HEK293 (cell line): ENCODE measurements around the gene KRTAP9-7.
"Not testable (repeated sequence)": the region's sequence is repeated elsewhere in the genome, so short reads cannot be mapped to it uniquely, and the experiment has no call there.

ENCODE experiments used
- CTCF ChIA-PET: fragments of 350-600 bp; formaldehyde crosslinking; extraction: SDS; loops from one replicate; lab custom pipeline; 2021; ENCODE audit warnings: antibody characterized with exemption; lab: Yijun Ruan, JAX
- POLR2A ChIA-PET: fragments of 300-600 bp; formaldehyde crosslinking; extraction: SDS; loops from one replicate; lab custom pipeline; 2020; ENCODE audit warnings: antibody characterized with exemption, inconsistent platforms; lab: Yijun Ruan, JAX
- H3K27ac ChIP-seq: fragments of 200-500 bp; sonication (Bioruptor generic); 2 replicates; pipeline ENCODE4 v1.5.1; 2014; ENCODE audit warnings: low read depth, low read length, control low read depth, inconsistent platforms; ENCODE audit errors: extremely low read depth
- H3K36me3 ChIP-seq, 2 experiments: fragments of 200-500 bp in 1 of 2; sonication (Bioruptor generic) in 1 of 2; 1 replicate in 1 of 2; 2 replicates in 1 of 2; pipeline ENCODE4 v1.5.1; 2014 to 2017; ENCODE audit warnings: inconsistent platforms in 2 of 2, low read length in 2 of 2; ENCODE audit not compliant: control insufficient read depth in 2 of 2, insufficient read depth in 1 of 2
- H3K4me1 ChIP-seq: fragments of 200-500 bp; sonication (Bioruptor generic); 2 replicates; pipeline ENCODE4 v1.5.1; 2014; ENCODE audit warnings: mild to moderate bottlenecking, low read length, inconsistent platforms; ENCODE audit not compliant: control insufficient read depth, insufficient read depth
- H3K4me3 ChIP-seq: 2 replicates; pipeline ENCODE4 v1.5.1; 2011; ENCODE audit warnings: low read depth, mild to moderate bottlenecking, control low read depth, low read length, moderate library complexity
- H3K9me3 ChIP-seq: fragments of 200-500 bp; sonication (Bioruptor generic); 2 replicates; pipeline ENCODE4 v1.5.1; 2014; ENCODE audit warnings: low read depth, low read length, inconsistent platforms; ENCODE audit not compliant: control insufficient read depth, insufficient read depth
- EGR2 ChIP-seq: fragments of 450-650 bp; formaldehyde crosslinking; IDR thresholded peaks from 2 replicates; pipeline ENCODE4 v1.5.1; 2016; ENCODE audit warnings: low read depth, missing biosample characterization, missing genetic modification characterization
- SCRT1 ChIP-seq: fragments of 450-650 bp; formaldehyde crosslinking; IDR thresholded peaks from 2 replicates; pipeline ENCODE4 v1.5.1; 2016; ENCODE audit warnings: missing biosample characterization, missing genetic modification characterization, borderline replicate concordance
- SCRT2 ChIP-seq: fragments of 450-650 bp; formaldehyde crosslinking; IDR thresholded peaks from 2 replicates; pipeline ENCODE4 v1.5.1; 2016; ENCODE audit warnings: missing biosample characterization, missing genetic modification characterization
- SETDB1 ChIP-seq: IDR thresholded peaks from one replicate; pipeline ENCODE4 v1.6.1; 2017; ENCODE audit warnings: mild to moderate bottlenecking, low read length, moderate library complexity, mixed read lengths; ENCODE audit not compliant: insufficient read length
- ZIC2 ChIP-seq: fragments of 450-650 bp; formaldehyde crosslinking; IDR thresholded peaks from 2 replicates; pipeline ENCODE4 v1.5.1; 2016; ENCODE audit warnings: missing biosample characterization, missing genetic modification characterization
- ZNF391 ChIP-seq: fragments of 450-650 bp; formaldehyde crosslinking; IDR thresholded peaks from 2 replicates; pipeline ENCODE4 v1.5.1; 2016; ENCODE audit warnings: low read depth, missing biosample characterization, missing genetic modification characterization, borderline replicate concordance
- TF ChIP-seq, protein P1 (sequence below): fragments of 450-650 bp; formaldehyde crosslinking; IDR thresholded peaks from 2 replicates; pipeline ENCODE4 v1.5.1; 2016; ENCODE audit warnings: missing biosample characterization, missing genetic modification characterization
- TF ChIP-seq, protein P2 (sequence below): fragments of 450-650 bp; formaldehyde crosslinking; IDR thresholded peaks from 2 replicates; pipeline ENCODE4 v1.5.1; 2016; ENCODE audit warnings: missing biosample characterization, missing genetic modification characterization
- TF ChIP-seq, protein P3 (sequence below): fragments of 450-650 bp; formaldehyde crosslinking; IDR thresholded peaks from 2 replicates; pipeline ENCODE4 v1.5.1; 2017; ENCODE audit warnings: missing biosample characterization, missing genetic modification characterization
- TF ChIP-seq, protein P4 (sequence below): fragments of 450-650 bp; formaldehyde crosslinking; IDR thresholded peaks from 2 replicates; pipeline ENCODE4 v1.5.1; 2016; ENCODE audit warnings: missing biosample characterization, missing genetic modification characterization, low read depth
- TF ChIP-seq, protein P5 (sequence below): fragments of 450-650 bp; formaldehyde crosslinking; IDR thresholded peaks from 2 replicates; pipeline ENCODE4 v1.5.1; 2017; ENCODE audit warnings: missing biosample characterization, missing genetic modification characterization

The KRTAP9-7 gene

DNA sequence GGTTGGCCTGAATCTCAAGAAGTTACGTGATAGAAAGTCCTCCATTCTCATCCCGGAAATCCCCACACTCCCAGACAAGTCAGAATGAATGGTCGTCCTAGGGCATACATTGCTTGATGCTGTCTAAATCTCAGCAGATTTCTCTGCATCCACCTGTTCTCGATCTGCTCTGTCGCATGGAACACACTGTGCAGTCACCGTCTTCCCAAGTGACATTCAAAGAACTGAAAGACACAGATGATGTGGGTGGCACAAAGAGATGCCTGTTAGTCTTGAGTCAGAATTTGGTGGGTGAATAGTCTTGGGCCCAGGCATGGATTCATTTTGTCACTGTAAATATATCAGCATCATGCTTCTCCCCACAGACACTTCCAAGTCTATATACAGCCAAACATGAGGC, 43.8 kb upstream of the KRTAP9-7 start (continued):
- TF ChIP-seq, protein P1, sequence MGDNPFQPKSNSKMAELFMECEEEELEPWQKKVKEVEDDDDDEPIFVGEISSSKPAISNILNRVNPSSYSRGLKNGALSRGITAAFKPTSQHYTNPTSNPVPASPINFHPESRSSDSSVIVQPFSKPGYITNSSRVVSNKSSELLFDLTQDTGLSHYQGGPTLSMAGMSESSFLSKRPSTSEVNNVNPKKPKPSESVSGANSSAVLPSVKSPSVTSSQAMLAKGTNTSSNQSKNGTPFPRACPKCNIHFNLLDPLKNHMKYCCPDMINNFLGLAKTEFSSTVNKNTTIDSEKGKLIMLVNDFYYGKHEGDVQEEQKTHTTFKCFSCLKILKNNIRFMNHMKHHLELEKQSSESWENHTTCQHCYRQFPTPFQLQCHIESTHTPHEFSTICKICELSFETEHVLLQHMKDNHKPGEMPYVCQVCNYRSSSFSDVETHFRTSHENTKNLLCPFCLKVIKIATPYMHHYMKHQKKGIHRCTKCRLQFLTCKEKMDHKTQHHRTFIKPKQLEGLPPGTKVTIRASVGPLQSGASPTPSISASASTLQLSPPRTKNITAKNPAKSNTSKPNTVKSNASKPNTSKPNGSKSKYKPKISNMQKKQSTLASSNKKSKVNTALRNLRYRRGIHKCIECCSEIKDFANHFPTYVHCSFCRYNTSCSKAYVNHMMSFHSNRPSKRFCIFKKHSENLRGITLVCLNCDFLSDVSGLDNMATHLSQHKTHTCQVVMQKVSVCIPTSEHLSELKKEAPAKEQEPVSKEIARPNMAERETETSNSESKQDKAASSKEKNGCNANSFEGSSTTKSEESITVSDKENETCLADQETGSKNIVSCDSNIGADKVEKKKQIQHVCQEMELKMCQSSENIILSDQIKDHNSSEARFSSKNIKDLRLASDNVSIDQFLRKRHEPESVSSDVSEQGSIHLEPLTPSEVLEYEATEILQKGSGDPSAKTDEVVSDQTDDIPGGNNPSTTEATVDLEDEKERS, result no peak
- TF ChIP-seq, protein P2, sequence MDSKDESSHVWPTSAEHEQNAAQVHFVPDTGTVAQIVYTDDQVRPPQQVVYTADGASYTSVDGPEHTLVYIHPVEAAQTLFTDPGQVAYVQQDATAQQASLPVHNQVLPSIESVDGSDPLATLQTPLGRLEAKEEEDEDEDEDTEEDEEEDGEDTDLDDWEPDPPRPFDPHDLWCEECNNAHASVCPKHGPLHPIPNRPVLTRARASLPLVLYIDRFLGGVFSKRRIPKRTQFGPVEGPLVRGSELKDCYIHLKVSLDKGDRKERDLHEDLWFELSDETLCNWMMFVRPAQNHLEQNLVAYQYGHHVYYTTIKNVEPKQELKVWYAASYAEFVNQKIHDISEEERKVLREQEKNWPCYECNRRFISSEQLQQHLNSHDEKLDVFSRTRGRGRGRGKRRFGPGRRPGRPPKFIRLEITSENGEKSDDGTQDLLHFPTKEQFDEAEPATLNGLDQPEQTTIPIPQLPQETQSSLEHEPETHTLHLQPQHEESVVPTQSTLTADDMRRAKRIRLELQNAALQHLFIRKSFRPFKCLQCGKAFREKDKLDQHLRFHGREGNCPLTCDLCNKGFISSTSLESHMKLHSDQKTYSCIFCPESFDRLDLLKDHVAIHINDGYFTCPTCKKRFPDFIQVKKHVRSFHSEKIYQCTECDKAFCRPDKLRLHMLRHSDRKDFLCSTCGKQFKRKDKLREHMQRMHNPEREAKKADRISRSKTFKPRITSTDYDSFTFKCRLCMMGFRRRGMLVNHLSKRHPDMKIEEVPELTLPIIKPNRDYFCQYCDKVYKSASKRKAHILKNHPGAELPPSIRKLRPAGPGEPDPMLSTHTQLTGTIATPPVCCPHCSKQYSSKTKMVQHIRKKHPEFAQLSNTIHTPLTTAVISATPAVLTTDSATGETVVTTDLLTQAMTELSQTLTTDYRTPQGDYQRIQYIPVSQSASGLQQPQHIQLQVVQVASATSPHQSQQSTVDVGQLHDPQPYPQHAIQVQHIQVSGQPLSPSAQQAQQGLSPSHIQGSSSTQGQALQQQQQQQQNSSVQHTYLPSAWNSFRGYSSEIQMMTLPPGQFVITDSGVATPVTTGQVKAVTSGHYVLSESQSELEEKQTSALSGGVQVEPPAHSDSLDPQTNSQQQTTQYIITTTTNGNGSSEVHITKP, result no peak
- TF ChIP-seq, protein P3, sequence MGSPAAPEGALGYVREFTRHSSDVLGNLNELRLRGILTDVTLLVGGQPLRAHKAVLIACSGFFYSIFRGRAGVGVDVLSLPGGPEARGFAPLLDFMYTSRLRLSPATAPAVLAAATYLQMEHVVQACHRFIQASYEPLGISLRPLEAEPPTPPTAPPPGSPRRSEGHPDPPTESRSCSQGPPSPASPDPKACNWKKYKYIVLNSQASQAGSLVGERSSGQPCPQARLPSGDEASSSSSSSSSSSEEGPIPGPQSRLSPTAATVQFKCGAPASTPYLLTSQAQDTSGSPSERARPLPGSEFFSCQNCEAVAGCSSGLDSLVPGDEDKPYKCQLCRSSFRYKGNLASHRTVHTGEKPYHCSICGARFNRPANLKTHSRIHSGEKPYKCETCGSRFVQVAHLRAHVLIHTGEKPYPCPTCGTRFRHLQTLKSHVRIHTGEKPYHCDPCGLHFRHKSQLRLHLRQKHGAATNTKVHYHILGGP (tag by site-specific recombination), result no peak
- no peak for TF ChIP-seq SETDB1
- no peak for TF ChIP-seq EGR2 (tag by site-specific recombination)
- TF ChIP-seq, protein P4, sequence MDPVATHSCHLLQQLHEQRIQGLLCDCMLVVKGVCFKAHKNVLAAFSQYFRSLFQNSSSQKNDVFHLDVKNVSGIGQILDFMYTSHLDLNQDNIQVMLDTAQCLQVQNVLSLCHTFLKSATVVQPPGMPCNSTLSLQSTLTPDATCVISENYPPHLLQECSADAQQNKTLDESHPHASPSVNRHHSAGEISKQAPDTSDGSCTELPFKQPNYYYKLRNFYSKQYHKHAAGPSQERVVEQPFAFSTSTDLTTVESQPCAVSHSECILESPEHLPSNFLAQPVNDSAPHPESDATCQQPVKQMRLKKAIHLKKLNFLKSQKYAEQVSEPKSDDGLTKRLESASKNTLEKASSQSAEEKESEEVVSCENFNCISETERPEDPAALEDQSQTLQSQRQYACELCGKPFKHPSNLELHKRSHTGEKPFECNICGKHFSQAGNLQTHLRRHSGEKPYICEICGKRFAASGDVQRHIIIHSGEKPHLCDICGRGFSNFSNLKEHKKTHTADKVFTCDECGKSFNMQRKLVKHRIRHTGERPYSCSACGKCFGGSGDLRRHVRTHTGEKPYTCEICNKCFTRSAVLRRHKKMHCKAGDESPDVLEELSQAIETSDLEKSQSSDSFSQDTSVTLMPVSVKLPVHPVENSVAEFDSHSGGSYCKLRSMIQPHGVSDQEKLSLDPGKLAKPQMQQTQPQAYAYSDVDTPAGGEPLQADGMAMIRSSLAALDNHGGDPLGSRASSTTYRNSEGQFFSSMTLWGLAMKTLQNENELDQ (tag by site-specific recombination), result no peak
- TF ChIP-seq, protein P5, sequence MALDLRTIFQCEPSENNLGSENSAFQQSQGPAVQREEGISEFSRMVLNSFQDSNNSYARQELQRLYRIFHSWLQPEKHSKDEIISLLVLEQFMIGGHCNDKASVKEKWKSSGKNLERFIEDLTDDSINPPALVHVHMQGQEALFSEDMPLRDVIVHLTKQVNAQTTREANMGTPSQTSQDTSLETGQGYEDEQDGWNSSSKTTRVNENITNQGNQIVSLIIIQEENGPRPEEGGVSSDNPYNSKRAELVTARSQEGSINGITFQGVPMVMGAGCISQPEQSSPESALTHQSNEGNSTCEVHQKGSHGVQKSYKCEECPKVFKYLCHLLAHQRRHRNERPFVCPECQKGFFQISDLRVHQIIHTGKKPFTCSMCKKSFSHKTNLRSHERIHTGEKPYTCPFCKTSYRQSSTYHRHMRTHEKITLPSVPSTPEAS, result no peak
- no peak for TF ChIP-seq ZNF391 (tag by site-specific recombination)

DNA sequence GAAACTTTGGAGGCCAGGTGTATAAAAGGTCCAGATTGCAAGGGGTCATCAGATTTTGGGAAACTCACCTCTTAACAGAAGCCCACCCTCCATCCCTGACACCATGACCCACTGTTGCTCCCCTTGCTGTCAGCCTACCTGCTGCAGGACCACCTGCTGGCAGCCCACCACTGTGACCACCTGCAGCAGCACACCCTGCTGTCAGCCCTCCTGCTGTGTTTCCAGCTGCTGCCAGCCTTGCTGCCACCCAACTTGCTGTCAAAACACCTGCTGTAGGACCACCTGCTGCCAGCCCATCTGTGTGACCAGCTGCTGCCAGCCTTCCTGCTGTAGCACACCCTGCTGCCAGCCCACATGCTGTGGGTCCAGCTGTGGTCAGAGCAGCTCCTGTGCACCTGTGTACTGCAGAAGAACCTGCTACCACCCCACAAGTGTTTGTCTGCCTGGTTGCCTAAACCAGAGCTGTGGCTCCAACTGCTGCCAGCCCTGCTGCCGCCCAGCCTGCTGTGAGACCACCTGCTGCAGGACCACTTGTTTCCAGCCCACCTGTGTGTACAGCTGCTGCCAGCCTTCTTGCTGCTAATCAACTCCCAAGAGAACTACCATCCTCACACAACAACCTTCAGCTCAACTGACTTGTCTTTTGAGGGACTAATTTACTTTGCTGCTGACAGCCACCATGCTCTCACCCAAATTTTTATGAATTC, 42.9 kb upstream of the KRTAP9-7 start, which contains the start of gene KRTAP9-3:
TSS of gene KRTAP9-3 (plus strand) at position 51 of the 707 bp plus-strand sequence. CDS start at position 104, 53 bp downstream.
- H3K4me1 ChIP-seq, H3K27ac ChIP-seq, H3K9me3 ChIP-seq, H3K4me3 ChIP-seq, H3K36me3 ChIP-seq: not testable (repeated sequence)
- TF ChIP-seq SCRT2, result peak; percentile 65
- peak; percentile 73 for TF ChIP-seq ZIC2
- TF ChIP-seq SCRT1 (tag by site-specific recombination), result 0 out of 2 replicates have a peak, but pooled peaks have one; percentile 66
- TF ChIP-seq, all 188 proteins: peak for 3; not testable (repeated sequence) for 185
- CTCF ChIA-PET, result interaction anchor here (0.8 kb wide), 1 partner anchor 317 kb away, joined by 4 read pairs; no protein-coding TSS in a partner anchor
- POLR2A ChIA-PET, result not testable (repeated sequence)

DNA sequence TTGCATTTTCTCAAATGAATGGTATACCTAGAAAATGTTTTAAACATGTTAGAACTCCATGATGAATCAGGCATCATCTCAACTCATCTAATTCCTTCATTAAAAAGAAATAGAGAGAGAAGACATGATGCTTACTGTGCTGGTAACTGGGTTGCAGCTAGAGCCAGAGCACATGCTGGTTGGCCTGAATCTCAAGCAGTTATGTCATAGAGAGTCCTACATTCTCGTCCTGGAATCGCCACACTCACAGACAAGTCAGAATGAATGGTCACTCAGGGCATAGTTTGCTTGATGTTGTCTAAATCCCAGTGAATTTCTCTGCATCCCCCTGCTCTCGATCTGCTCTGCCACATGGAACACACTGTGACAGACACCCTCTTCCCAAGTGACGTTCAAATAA, 38.4 kb upstream of the KRTAP9-7 start:
- H3K9me3 ChIP-seq, H3K27ac ChIP-seq, POLR2A ChIA-PET, CTCF ChIA-PET, H3K4me1 ChIP-seq, H3K4me3 ChIP-seq, H3K36me3 ChIP-seq: not testable (repeated sequence)
